ENCODE measurements around the gene CADPS2. TPM values are rescaled to one million over a fixed set of nuclear protein-coding genes. Genes with fewer than 3 reads are reported as not detected.

The CADPS2 gene
- polyA plus RNA-seq, 1 experiment = 0.38 TPM

- POLR2A ChIA-PET = no interaction called here
- H3K4me3 ChIP-seq (ENCODE audit: low read depth, low read length) = no peak overlapping the region
These were observed 404.0 kb downstream of the CADPS2 start for GRCh38 chr7:122482212-122482611.

GRCh38 chr7:122470859-122471258 is 415.4 kb downstream of the CADPS2 start:
- ChIA-PET CTCF (interaction anchor here (1.3 kb wide), 1 partner anchor 25 kb away, joined by 3 read pairs; no protein-coding TSS in a partner anchor), POLR2A (no interaction called here)
- no peak for DNase-seq (ENCODE audit: low read depth)
- Histone ChIP-seq H3K4me3 (ENCODE audit: low read depth, low read length) (no peak overlapping the region), H3K36me3 (ENCODE audit: control insufficient read depth, insufficient read depth, low read length) (no peaks in the 10 kb centered on the region), H3K27me3 (ENCODE audit: control insufficient read depth, insufficient read depth, low read length) (no peaks in the 10 kb centered on the region)
- TF ChIP-seq CTCF (IDR thresholded peaks at IDR 0.05; ENCODE audit: insufficient read depth, low read depth, low read length) = no peak

More at GRCh38 chr7:122482212-122482611, 404.0 kb downstream of the CADPS2 start:
- Histone ChIP-seq H3K27me3 (ENCODE audit: control insufficient read depth, insufficient read depth, low read length) (no peaks in the 10 kb centered on the region), H3K36me3 (ENCODE audit: control insufficient read depth, insufficient read depth, low read length) (no peaks in the 10 kb centered on the region)
- CTCF ChIA-PET = no interaction called here
- no peak for TF ChIP-seq CTCF (IDR thresholded peaks at IDR 0.05; ENCODE audit: insufficient read depth, low read depth, low read length)
- no peak for DNase-seq (ENCODE audit: low read depth)

- ChIA-PET POLR2A (no interaction called here), CTCF (no interaction called here)
- TF ChIP-seq CTCF (IDR thresholded peaks at IDR 0.05; ENCODE audit: insufficient read depth, low read depth, low read length) = no peak
These were observed 417.3 kb downstream of the CADPS2 start for GRCh38 chr7:122468945-122469344.

GRCh38 chr7:122467661-122468449 is 418.4 kb downstream of the CADPS2 start:
- no peak for TF ChIP-seq CTCF (IDR thresholded peaks at IDR 0.05; ENCODE audit: insufficient read depth, low read depth, low read length)
- POLR2A ChIA-PET = no interaction called here
- no peak for DNase-seq (ENCODE audit: low read depth)
- CTCF ChIA-PET = no interaction called here
- no peaks in the 10 kb centered on the region for H3K27me3 ChIP-seq (ENCODE audit: control insufficient read depth, insufficient read depth, low read length)
- H3K4me3 ChIP-seq (ENCODE audit: low read depth, low read length) = no peak overlapping the region
- H3K36me3 ChIP-seq (ENCODE audit: control insufficient read depth, insufficient read depth, low read length) = no peaks in the 10 kb centered on the region

More at GRCh38 chr7:122468945-122469344, 417.3 kb downstream of the CADPS2 start:
- Histone ChIP-seq H3K4me3 (ENCODE audit: low read depth, low read length) (no peak overlapping the region), H3K27me3 (ENCODE audit: control insufficient read depth, insufficient read depth, low read length) (no peaks in the 10 kb centered on the region), H3K36me3 (ENCODE audit: control insufficient read depth, insufficient read depth, low read length) (no peaks in the 10 kb centered on the region)
- DNase-seq (ENCODE audit: low read depth) = no peak

GRCh38 chr7:122465296-122465695 is 421.0 kb downstream of the CADPS2 start:
- DNase-seq (ENCODE audit: low read depth) = no peak
- no peaks in the 10 kb centered on the region for H3K36me3 ChIP-seq (ENCODE audit: control insufficient read depth, insufficient read depth, low read length)
- H3K4me3 ChIP-seq (ENCODE audit: low read depth, low read length) = no peak overlapping the region
- ChIA-PET CTCF (no interaction called here), POLR2A (no interaction called here)
- TF ChIP-seq CTCF (IDR thresholded peaks at IDR 0.05; ENCODE audit: insufficient read depth, low read depth, low read length) = no peak
- H3K27me3 ChIP-seq (ENCODE audit: control insufficient read depth, insufficient read depth, low read length) = no peaks in the 10 kb centered on the region
